ENCODE results near the gene GPR68. TPM values are rescaled to one million over a fixed set of nuclear protein-coding genes. Genes with fewer than 3 reads are reported as not detected.
"Not testable (repeated sequence)": the region's sequence is repeated elsewhere in the genome, so short reads cannot be mapped to it uniquely, and the experiment has no call there.

The GPR68 gene
- total RNA-seq, 4 donors from 2014 or later = 0.95 to 4.3 (median 1.6) TPM

- no peak for DNase-seq (ENCODE audit: low spot score in 2 of 2)
- no peaks in the 10 kb centered on the region for H3K36me3 ChIP-seq
- peaks cover 38% of the 10 kb centered on the region for H3K4me1 ChIP-seq
- H3K9me3 ChIP-seq = no peaks in the 10 kb centered on the region
- no peak for TF ChIP-seq CTCF (IDR thresholded peaks at IDR 0.05)
- no peak for TF ChIP-seq POLR2A (IDR thresholded peaks at IDR 0.05)
- no peak for TF ChIP-seq POLR2AphosphoS5 (IDR thresholded peaks at IDR 0.05)
- TF ChIP-seq EP300 (IDR thresholded peaks at IDR 0.05) = no peak
- H3K27ac ChIP-seq = peak overlapping the region; percentile 10
- WGBS = 25% methylated on average over 2 of the region's 95 CpGs
- no peaks in the 10 kb centered on the region for H3K27me3 ChIP-seq
- peak overlapping the region; percentile 70 for H3K4me3 ChIP-seq
These were observed 8.6 kb upstream of the GPR68 start for GRCh38 chr14:91252871-91253794.

GRCh38 chr14:91250912-91251311 is 6.4 kb upstream of the GPR68 start:
- Histone ChIP-seq H3K4me1 (peaks cover 31% of the 10 kb centered on the region), H3K36me3 (no peaks in the 10 kb centered on the region), H3K9me3 (no peaks in the 10 kb centered on the region), H3K27ac (no peak overlapping the region), H3K27me3 (no peaks in the 10 kb centered on the region), H3K4me3 (no peak overlapping the region)
- no peak for DNase-seq (ENCODE audit: low spot score in 2 of 2)
- 33% methylated on average over 4 of the region's 5 CpGs for WGBS
- TF ChIP-seq POLR2AphosphoS5 (IDR thresholded peaks at IDR 0.05) (no peak), EP300 (IDR thresholded peaks at IDR 0.05) (no peak), CTCF (IDR thresholded peaks at IDR 0.05) (no peak), POLR2A (IDR thresholded peaks at IDR 0.05) (no peak)

GRCh38 chr14:91249841-91250616 is 5.5 kb upstream of the GPR68 start:
- DNase-seq (ENCODE audit: low spot score in 2 of 2) = no peak
- H3K9me3 ChIP-seq = no peaks in the 10 kb centered on the region
- H3K4me3 ChIP-seq = no peak overlapping the region
- TF ChIP-seq CTCF (IDR thresholded peaks at IDR 0.05) (no peak), EP300 (IDR thresholded peaks at IDR 0.05) (no peak), POLR2AphosphoS5 (IDR thresholded peaks at IDR 0.05) (no peak), POLR2A (IDR thresholded peaks at IDR 0.05) (no peak)
- H3K4me1 ChIP-seq = peaks cover 32% of the 10 kb centered on the region
- H3K27ac ChIP-seq = no peak overlapping the region
- H3K36me3 ChIP-seq = no peaks in the 10 kb centered on the region
- no peaks in the 10 kb centered on the region for H3K27me3 ChIP-seq
- WGBS = 68% methylated on average over 10 of the region's 10 CpGs

- no peaks in the 10 kb centered on the region for H3K36me3 ChIP-seq
- no peak for DNase-seq (ENCODE audit: low spot score in 2 of 2)
- H3K4me1 ChIP-seq = peaks cover 43% of the 10 kb centered on the region
- no peaks in the 10 kb centered on the region for H3K9me3 ChIP-seq
- TF ChIP-seq POLR2A (IDR thresholded peaks at IDR 0.05) = no peak
- TF ChIP-seq EP300 (IDR thresholded peaks at IDR 0.05) = no peak
- TF ChIP-seq CTCF (IDR thresholded peaks at IDR 0.05) = no peak
- TF ChIP-seq POLR2AphosphoS5 (IDR thresholded peaks at IDR 0.05) = no peak
- H3K4me3 ChIP-seq = no peak overlapping the region
- no peak overlapping the region for H3K27ac ChIP-seq
- H3K27me3 ChIP-seq = no peaks in the 10 kb centered on the region
- whole genome bisulfite sequencing = 95% methylated on average over 13 of the region's 15 CpGs
These were observed 1.7 kb upstream of the GPR68 start for GRCh38 chr14:91246051-91246852.

- Histone ChIP-seq H3K4me1 (peaks cover 37% of the 10 kb centered on the region), H3K27ac (peak overlapping the region; percentile 2)
- not testable (repeated sequence) for H3K4me3 ChIP-seq
These were observed 1.1 kb upstream of the GPR68 start for GRCh38 chr14:91245616-91246015.

More at GRCh38 chr14:91245616-91246015, 1.1 kb upstream of the GPR68 start:
- DNase-seq (ENCODE audit: low spot score in 2 of 2); H3K27me3 ChIP-seq; H3K36me3 ChIP-seq; H3K9me3 ChIP-seq: not testable (repeated sequence)
- 93% methylated on average over 8 of the region's 8 CpGs for WGBS

All from suprapubic skin (tissue), 4 donors.